Omental fat pad (tissue), 4 donors: Measurements from ENCODE around the gene TRIP13. TPM values are rescaled to one million over a fixed set of nuclear protein-coding genes. Genes with fewer than 3 reads are reported as not detected.
A peak's percentile ranks its signal among the peaks of the same experiment; 100 is the strongest.

Source experiments
- ATAC-seq: fragments of 150-250 bp; one replicate; pipeline ENCODE4 v1.9.1; 2016; ENCODE audit warnings: mild to moderate bottlenecking, moderate library complexity; ENCODE audit not compliant: low FRiP score
- DNase-seq: peaks from one replicate; pipeline ENCODE4 v3.0.0-alpha.2; 2019; ENCODE audit warnings: low spot score
- total RNA-seq, 4 donors: library from RNA; depleted of rRNA; stranded (reverse); fragments of >200 nt; gene quantifications; one replicate each; pipeline ENCODE4 v1.1.0, GENCODE V29; 2016
- TF ChIP-seq, protein P1 (sequence below), 3 donors: fragments of 450-650 bp; IDR thresholded peaks; one replicate each; pipeline ENCODE4 v1.5.1; 2016 to 2017; ENCODE audit warnings: antibody characterized with exemption in 3 of 3, mild to moderate bottlenecking in 3 of 3, moderate library complexity in 2 of 3

TRIP13 gene
- total RNA-seq, 4 donors from 2014 or later: 0.79 to 3.0 (median 0.93) TPM

DNA sequence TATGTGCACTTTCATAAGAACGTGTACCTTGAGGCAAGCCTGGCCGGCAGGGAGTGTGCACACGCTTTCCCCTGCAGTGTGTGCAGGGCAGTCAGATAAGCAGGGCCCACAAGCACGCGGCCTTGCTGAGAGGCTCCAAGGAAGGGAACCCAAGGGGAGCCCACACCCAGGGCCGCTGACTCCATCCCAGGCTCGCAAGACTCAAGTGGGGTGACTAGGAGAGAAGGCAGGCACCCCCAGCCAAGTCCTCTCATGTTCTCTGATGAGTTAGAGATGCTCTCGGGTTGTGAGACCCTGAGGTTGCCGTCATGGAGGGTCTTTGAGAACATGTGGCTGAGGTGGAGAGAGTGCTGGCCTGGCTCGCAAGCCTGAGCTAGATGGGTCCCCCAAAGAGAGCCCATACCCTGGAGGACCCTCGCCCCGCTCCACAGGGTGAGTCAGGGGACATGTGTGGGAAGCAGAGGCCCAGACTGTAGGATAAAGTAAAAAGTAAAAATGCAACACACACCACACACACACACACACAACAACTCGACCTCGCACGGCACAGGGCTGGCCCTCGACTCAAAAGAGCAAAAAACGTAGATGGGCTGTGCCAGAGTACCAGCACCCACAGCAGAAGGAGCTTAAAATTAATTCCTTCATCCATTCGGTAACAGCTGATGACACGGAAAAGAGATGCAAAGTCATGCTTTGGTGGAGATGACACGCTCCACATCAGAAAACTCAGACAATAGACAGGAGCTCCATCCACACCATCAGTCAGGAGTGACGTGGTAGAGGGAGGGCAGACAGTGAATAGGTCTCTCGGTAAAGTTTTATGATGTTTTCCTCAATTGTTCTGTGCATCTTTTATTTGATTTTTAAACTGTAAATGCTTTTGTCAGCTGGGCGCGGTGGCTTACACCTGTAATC is 61.1 kb downstream of the TRIP13 start:
- DNase-seq: no peak
- TF ChIP-seq, protein P1, sequence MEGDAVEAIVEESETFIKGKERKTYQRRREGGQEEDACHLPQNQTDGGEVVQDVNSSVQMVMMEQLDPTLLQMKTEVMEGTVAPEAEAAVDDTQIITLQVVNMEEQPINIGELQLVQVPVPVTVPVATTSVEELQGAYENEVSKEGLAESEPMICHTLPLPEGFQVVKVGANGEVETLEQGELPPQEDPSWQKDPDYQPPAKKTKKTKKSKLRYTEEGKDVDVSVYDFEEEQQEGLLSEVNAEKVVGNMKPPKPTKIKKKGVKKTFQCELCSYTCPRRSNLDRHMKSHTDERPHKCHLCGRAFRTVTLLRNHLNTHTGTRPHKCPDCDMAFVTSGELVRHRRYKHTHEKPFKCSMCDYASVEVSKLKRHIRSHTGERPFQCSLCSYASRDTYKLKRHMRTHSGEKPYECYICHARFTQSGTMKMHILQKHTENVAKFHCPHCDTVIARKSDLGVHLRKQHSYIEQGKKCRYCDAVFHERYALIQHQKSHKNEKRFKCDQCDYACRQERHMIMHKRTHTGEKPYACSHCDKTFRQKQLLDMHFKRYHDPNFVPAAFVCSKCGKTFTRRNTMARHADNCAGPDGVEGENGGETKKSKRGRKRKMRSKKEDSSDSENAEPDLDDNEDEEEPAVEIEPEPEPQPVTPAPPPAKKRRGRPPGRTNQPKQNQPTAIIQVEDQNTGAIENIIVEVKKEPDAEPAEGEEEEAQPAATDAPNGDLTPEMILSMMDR (IDR thresholded peaks at IDR 0.05): no peak
- no peak for ATAC-seq

DNA sequence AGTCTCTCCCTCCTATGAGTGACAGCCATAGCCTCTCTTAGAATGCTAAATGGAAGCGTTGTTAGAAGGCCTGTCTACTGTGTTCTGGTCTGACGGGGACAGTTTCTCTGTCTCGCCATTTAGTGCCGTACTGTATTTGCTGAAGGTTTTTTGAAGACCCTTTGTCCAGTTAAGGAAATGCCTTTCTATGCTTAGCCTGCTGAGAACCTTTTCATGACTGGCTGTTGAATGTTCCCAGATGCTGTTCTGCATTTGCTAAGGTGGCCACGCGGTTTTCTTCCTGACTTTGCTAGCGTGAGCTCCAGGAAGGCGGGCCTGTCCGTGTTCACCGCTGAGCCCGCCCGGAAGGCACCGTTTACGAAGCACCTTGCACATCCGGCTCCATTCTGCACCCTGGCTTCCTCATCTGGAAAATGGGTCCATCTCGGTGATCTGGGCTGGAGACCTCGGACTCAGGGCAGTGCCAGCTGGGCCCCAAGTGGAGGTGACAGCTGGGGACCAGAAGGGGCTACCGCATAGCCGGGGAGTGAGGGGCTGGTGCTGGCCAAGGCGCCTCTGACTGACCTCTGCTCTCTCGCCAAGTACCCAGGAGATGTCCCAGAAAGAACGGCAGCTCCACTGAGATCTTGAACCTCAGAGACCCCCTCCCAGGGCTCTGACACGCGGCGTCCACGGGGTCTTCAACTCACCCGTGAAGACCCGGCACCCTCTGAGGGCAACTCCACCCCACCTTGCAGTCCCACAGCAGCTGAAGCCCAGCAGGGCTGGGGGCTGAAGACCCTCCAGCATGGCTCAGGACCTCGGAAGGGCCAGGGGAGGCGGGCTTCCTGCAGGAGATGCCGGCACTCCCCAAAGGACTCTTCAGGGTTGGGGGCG is 63.4 kb downstream of the TRIP13 start:
- TF ChIP-seq, protein P1 (IDR thresholded peaks at IDR 0.05): no peak
- ATAC-seq: no peak
- DNase-seq: no peak

DNA sequence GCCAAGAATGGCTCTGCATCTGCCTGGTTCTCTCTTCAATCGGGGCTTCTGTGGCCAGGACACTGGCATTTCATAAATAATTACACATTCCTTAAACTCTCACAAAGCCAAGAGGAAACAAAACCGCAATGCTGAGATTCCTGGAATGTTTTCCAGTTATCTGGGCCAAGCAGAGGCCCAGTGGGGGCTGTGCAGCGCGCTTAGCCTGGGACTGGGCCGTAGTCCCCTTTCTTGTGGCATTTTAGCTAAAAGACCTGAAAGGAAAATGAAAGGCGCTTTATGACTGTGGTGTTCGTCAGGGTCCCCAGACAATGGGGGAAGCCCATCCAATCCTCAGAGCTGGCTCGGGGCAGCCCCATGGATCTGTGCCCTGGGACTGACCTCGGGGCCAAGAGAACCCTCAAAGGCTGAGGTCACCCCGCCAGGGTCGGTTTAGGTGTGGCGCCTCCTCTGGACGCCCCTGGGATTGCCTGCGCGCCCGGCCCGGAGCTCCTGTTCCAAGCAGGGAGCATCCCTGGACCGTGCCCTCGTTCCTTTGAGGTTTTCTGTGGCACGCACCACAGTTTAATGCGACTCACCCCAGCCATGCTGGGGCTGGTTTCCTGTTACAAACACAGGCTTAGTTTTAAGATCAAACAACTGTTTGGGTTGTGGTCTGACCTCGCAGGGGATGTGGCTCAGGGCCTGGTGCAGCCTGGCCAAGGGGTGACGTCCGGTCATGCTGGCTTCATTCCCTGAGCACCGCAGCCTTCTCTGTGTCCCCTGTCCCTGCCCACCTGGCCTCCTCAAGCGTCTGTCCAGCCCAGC is 64.5 kb downstream of the TRIP13 start:
- ATAC-seq: no peak
- no peak for DNase-seq
- TF ChIP-seq, protein P1 (IDR thresholded peaks at IDR 0.05): no peak

DNA sequence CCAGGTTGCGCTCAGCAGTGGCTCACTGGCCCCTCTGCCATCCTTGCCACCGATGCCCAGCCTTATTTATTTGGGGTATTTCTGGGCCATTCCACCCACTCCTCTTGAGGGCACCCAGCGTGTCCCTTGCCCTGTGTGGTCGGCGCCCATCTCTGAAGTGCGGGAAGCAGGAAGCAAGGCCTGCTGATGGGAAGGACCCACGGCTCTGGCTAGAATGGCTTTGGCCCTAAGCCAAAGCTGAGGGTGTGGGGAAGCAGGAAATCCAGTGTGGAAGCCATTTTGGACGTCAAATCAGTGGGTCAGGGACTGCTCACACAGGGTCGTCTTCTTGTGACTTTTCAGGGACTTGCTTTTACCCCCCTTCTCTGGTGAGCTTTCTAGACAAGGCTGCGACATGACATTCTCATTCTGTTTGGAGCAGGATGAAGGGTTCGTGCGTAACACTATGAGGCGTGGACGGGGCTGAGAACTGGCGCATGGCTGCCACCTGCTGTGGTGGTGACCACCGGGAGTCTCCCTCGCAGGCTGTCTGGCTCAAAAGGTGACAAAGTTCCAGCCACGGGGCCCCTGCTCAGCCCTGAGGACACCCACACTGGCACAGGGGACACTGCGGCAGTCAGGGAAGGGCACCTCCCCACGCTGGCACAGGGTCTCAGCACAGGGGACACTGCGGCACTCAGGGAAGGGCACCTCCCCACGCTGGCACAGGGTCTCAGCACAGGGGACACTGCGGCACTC is 65.2 kb downstream of the TRIP13 start:
- ATAC-seq (no peak), DNase-seq (no peak)
- TF ChIP-seq, protein P1 (IDR thresholded peaks at IDR 0.05): no peak

DNA sequence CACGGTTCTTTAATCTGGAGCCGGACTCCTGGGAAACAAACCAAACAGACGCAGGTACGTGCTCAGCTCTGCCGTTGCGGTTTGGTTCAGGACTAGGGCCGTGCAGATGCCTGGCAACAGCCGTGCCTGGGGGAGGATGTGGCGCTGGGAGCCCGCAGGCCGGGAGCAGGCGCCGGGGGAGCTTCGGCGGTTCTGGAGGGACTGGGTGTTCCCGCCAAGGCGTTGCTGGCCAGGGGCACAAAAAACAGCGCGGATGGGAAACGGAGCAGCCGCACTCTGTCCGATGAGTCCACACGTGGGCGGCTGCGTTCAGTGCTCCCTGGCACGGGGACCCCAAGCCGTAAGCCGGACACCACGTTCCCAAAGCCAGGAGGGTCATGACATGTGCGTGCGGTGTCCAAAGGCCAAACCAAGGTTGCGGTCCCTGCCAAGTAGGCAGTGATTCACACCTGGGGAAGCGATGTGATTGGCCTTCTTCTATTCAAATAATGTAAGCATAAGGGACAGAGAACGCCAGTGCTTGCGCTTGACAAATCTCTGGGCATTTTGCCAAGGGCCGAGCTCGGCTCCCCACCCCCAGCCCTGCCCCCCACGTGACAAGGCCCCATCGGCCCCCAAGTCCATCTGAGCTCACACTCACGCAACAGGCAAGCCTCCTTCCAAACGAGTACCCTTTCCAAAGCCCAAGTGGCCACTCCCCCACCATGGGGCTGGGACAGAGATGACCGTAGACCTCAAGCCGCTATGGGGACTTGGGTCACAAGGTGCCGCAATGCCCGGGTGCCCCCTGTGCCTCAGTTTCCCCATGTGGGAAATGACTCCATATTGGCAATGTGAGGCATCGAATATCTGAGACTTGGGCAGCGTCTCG is 66.3 kb downstream of the TRIP13 start:
- no peak for DNase-seq
- peak; percentile 7 for ATAC-seq
- TF ChIP-seq, protein P1 (IDR thresholded peaks at IDR 0.05): no peak
